WTC11 (cell line): Measurements from ENCODE around the gene ELAPOR1. TPM values are rescaled to one million over a fixed set of nuclear protein-coding genes. Genes with fewer than 3 reads are reported as not detected.

Experiments used
- ATAC-seq: fragments of 200-7000 bp; cut with Tn5 transposase; 2 replicates; pipeline ENCODE4 v1.10.0; 2021; ENCODE audit warnings: mild to moderate bottlenecking, moderate library complexity
- CTCF ChIA-PET: fragments of 300-600 bp; sonication (Branson Sonifier 250); formaldehyde crosslinking; loops from one replicate; lab custom pipeline; 2021; ENCODE audit warnings: antibody characterized with exemption; lab: Charles Lee
- POLR2A ChIA-PET: fragments of 350-600 bp; sonication (Branson Sonifier 250); formaldehyde crosslinking; loops from one replicate; lab custom pipeline; 2021; ENCODE audit warnings: antibody characterized with exemption; lab: Charles Lee
- DNase-seq: peaks from one replicate; pipeline ENCODE4 v3.0.0; 2021; ENCODE audit warnings: low spot score
- H3K27ac Mint-ChIP-seq: 2 replicates; pipeline ENCODE4 v1.8.0; 2021; ENCODE audit warnings: mixed read lengths
- H3K27me3 Mint-ChIP-seq: 2 replicates; pipeline ENCODE4 v1.8.0; 2021; ENCODE audit warnings: low read depth, mild to moderate bottlenecking, moderate library complexity, mixed read lengths
- H3K36me3 Mint-ChIP-seq: 2 replicates; pipeline ENCODE4 v1.8.0; 2021; ENCODE audit warnings: mixed read lengths
- H3K4me1 Mint-ChIP-seq: 2 replicates; pipeline ENCODE4 v1.8.0; 2022; ENCODE audit warnings: mixed read lengths
- H3K4me3 Mint-ChIP-seq: 2 replicates; pipeline ENCODE4 v1.8.0; 2021; ENCODE audit warnings: mild to moderate bottlenecking, moderate library complexity, mixed read lengths
- H3K9me3 Mint-ChIP-seq: 2 replicates; pipeline ENCODE4 v1.8.0; 2021; ENCODE audit warnings: mixed read lengths
- ATF1 ChIP-seq: sonication (generic); formaldehyde crosslinking; IDR thresholded peaks from 2 replicates; pipeline ENCODE4 v1.8.1; 2023; ENCODE audit warnings: mild to moderate bottlenecking, moderate library complexity, missing genetic modification reagents
- ELF4 ChIP-seq: sonication (generic); formaldehyde crosslinking; IDR thresholded peaks from 2 replicates; pipeline ENCODE4 v1.8.1; 2022; ENCODE audit warnings: low read depth, mild to moderate bottlenecking, moderate library complexity, missing genetic modification reagents
- ERG ChIP-seq: fragments of 250-450 bp; sonication (Bioruptor Pico); IDR thresholded peaks from 2 replicates; pipeline ENCODE4 v1.8.0; 2021; ENCODE audit warnings: mild to moderate bottlenecking
- ESRRA ChIP-seq: sonication (generic); formaldehyde crosslinking; IDR thresholded peaks from 2 replicates; pipeline ENCODE4 v1.8.1; 2022; ENCODE audit warnings: mild to moderate bottlenecking, missing genetic modification reagents, borderline replicate concordance
- ETV6 ChIP-seq: sonication (generic); formaldehyde crosslinking; IDR thresholded peaks from 2 replicates; pipeline ENCODE4 v1.8.1; 2022; ENCODE audit warnings: mild to moderate bottlenecking, missing genetic modification reagents
- IRF2 ChIP-seq: sonication (generic); formaldehyde crosslinking; IDR thresholded peaks from 2 replicates; pipeline ENCODE4 v1.8.0; 2022; ENCODE audit warnings: low read depth, missing genetic modification reagents, borderline replicate concordance
- JAZF1 ChIP-seq: fragments of 250-450 bp; sonication (Bioruptor Pico); IDR thresholded peaks from 2 replicates; pipeline ENCODE4 v1.9.0; 2021; ENCODE audit warnings: moderate library complexity, mild to moderate bottlenecking, inconsistent platforms
- MXD4 ChIP-seq: fragments of 250-450 bp; sonication (Bioruptor Pico); IDR thresholded peaks from 2 replicates; pipeline ENCODE4 v1.8.0; 2021; ENCODE audit warnings: mild to moderate bottlenecking, moderate library complexity, borderline replicate concordance
- PRDM15 ChIP-seq: sonication (generic); formaldehyde crosslinking; IDR thresholded peaks from 2 replicates; pipeline ENCODE4 v1.8.0; 2022; ENCODE audit warnings: missing genetic modification reagents
- SMAD3 ChIP-seq: sonication (generic); formaldehyde crosslinking; IDR thresholded peaks from 2 replicates; pipeline ENCODE4 v1.8.0; 2022; ENCODE audit warnings: missing genetic modification reagents, mild to moderate bottlenecking, borderline replicate concordance
- TP53 ChIP-seq: sonication (generic); formaldehyde crosslinking; IDR thresholded peaks from 2 replicates; pipeline ENCODE4 v1.8.1; 2023; ENCODE audit warnings: mild to moderate bottlenecking, missing genetic modification reagents
- ZBTB21 ChIP-seq: sonication (generic); formaldehyde crosslinking; IDR thresholded peaks from 2 replicates; pipeline ENCODE4 v1.8.1; 2023; ENCODE audit warnings: mild to moderate bottlenecking, missing genetic modification reagents, borderline replicate concordance
- ZNF138 ChIP-seq: sonication (generic); formaldehyde crosslinking; conservative IDR thresholded peaks from 2 replicates; pipeline ENCODE4 v1.8.1; 2022; ENCODE audit warnings: mild to moderate bottlenecking, moderate library complexity, missing genetic modification reagents
- ZNF263 ChIP-seq: sonication (generic); formaldehyde crosslinking; IDR thresholded peaks from 2 replicates; pipeline ENCODE4 v1.8.1; 2022; ENCODE audit warnings: low read depth, mild to moderate bottlenecking, moderate library complexity, missing genetic modification reagents
- ZNF416 ChIP-seq: fragments of 250-450 bp; sonication (Bioruptor Pico); IDR thresholded peaks from 2 replicates; pipeline ENCODE4 v1.9.0; 2021; ENCODE audit warnings: mild to moderate bottlenecking, inconsistent platforms
- ZNF512 ChIP-seq: sonication (generic); formaldehyde crosslinking; IDR thresholded peaks from 2 replicates; pipeline ENCODE4 v1.8.1; 2022; ENCODE audit warnings: missing genetic modification reagents, borderline replicate concordance
- ZNF532 ChIP-seq: fragments of 250-450 bp; sonication (Bioruptor Pico); IDR thresholded peaks from 2 replicates; pipeline ENCODE4 v1.9.0; 2021; ENCODE audit warnings: mild to moderate bottlenecking, borderline replicate concordance
- total RNA-seq: library from RNA; stranded (reverse); gene quantifications from 3 replicates; pipeline ENCODE4 v1.2.3, GENCODE V29; 2021

The ELAPOR1 gene
- total RNA-seq, 1 experiment from 2014 or later, result 1.1 TPM

GRCh38 chr1:109134423-109134822 lies 20.5 kb downstream of the ELAPOR1 start:
- Mint-ChIP-seq H3K27me3 (no peaks in the 10 kb centered on the region), H3K9me3 (no peaks in the 10 kb centered on the region), H3K36me3 (no peaks in the 10 kb centered on the region), H3K4me1 (no peaks in the 10 kb centered on the region), H3K27ac (no peak overlapping the region; the same call in 1 of the 2 replicates), H3K4me3 (no peak overlapping the region)
- ATAC-seq (no peak), DNase-seq (no peak)
- POLR2A ChIA-PET, result no interaction called here
- CTCF ChIA-PET, result interaction anchor here (0.6 to 1.5 kb wide), 3 partner anchors 22 to 59 kb away, joined by 3 to 5 read pairs (median 3); no protein-coding TSS in a partner anchor
- no peak for TF ChIP-seq ETV6 (CRISPR knock-in tag)
- no peak for TF ChIP-seq TP53 (CRISPR knock-in tag)
- TF ChIP-seq JAZF1 (CRISPR knock-in tag), result no peak
- no peak for TF ChIP-seq ZNF138
- no peak for TF ChIP-seq PRDM15 (CRISPR knock-in tag)
- TF ChIP-seq ELF4 (CRISPR knock-in tag), result no peak
- TF ChIP-seq ATF1 (CRISPR knock-in tag), result no peak
- TF ChIP-seq ZNF263 (CRISPR knock-in tag), result no peak
- TF ChIP-seq IRF2, result no peak
- TF ChIP-seq ZNF416 (CRISPR knock-in tag), result no peak
- no peak for TF ChIP-seq ZNF532 (CRISPR knock-in tag)
- no peak for TF ChIP-seq ERG (CRISPR knock-in tag)
- no peak for TF ChIP-seq MXD4 (CRISPR knock-in tag)
- TF ChIP-seq ZNF512 (CRISPR knock-in tag), result no peak

GRCh38 chr1:109135940-109136339 lies 22.0 kb downstream of the ELAPOR1 start:
- H3K4me3 Mint-ChIP-seq, result no peak overlapping the region
- no peaks in the 10 kb centered on the region for H3K4me1 Mint-ChIP-seq

More at GRCh38 chr1:109135940-109136339, 22.0 kb downstream of the ELAPOR1 start:
- ChIA-PET POLR2A (no interaction called here), CTCF (interaction anchor here (0.7 kb wide), 1 partner anchor 23 kb away, joined by 3 read pairs; a partner anchor contains a TSS)
- no peaks in the 10 kb centered on the region for H3K9me3 Mint-ChIP-seq
- no peaks in the 10 kb centered on the region for H3K27me3 Mint-ChIP-seq
- DNase-seq, result no peak
- TF ChIP-seq PRDM15 (CRISPR knock-in tag) (no peak), ESRRA (CRISPR knock-in tag) (no peak), SMAD3 (CRISPR knock-in tag) (no peak), ZBTB21 (no peak), ELF4 (CRISPR knock-in tag) (no peak)
- H3K27ac Mint-ChIP-seq, result no peak overlapping the region
- no peak for ATAC-seq
- no peaks in the 10 kb centered on the region for H3K36me3 Mint-ChIP-seq
